Measurements from ENCODE around the gene C1QTNF6. TPM values are rescaled to one million over a fixed set of nuclear protein-coding genes. Genes with fewer than 3 reads are reported as not detected.

C1QTNF6 gene
- total and polyA plus RNA-seq, 2 donors (not counting 1 experiment from before 2014, with no cell fraction given): 3.5 to 7.4 TPM

DNA sequence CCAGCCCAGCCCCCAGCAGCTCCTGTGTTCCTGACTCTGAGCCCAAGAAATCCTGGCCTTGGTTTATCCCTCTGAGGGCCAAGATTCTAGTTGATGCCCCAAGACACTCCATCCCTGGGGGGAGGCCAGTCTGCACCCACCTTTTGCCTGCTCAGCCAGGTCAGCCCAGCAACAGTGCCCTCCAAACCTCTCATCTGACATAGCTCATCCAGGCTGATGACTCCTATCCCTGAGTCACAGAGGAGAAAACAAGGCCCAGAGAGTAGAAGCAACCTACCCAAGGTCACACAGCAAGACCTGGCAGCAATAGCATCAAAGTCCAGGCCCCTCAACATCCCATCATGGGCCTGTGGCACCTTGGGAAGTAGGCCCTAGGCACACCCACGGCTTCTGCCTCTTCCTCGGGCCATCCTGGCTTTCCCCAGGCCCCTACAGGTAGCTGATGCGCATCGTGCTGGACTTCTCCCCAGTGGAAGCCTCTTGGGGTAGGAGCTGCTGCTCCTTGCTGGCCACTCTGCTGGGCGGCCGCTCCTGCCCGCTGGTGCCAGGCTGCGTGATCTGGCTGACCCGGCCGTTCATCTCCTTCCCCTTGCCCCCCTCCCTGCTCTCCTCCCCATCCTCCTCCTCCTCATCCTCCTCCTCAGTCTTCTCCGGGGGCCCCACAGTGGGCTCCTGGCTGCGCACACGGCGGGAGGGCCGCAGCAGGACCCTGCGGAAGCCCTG is 18.2 kb upstream of the C1QTNF6 start:
- no peak overlapping the region for H3K27ac ChIP-seq (ENCODE audit: insufficient read depth, low read length)
- no peaks in the 10 kb centered on the region for H4K20me1 ChIP-seq (ENCODE audit: control insufficient read depth, extremely low read depth, insufficient read depth, low read length)
- no peak overlapping the region for H3K4me2 ChIP-seq (ENCODE audit: extremely low read depth, insufficient read depth, low read length)
- H3K4me1 ChIP-seq (ENCODE audit: control insufficient read depth, extremely low read depth, insufficient read depth, low read length): no peaks in the 10 kb centered on the region
- H2AFZ ChIP-seq (ENCODE audit: low read length): no peak overlapping the region
- no peaks in the 10 kb centered on the region for H3K9me3 ChIP-seq (ENCODE audit: control insufficient read depth, insufficient read depth, low read depth, low read length)
- H3K9ac ChIP-seq (ENCODE audit: insufficient read depth, low read length): no peak overlapping the region
- H3K36me3 ChIP-seq (ENCODE audit: control insufficient read depth, insufficient read depth, low read length): no peaks in the 10 kb centered on the region
- no peak for DNase-seq (ENCODE audit: low read depth in 2 of 2)
- H3K79me2 ChIP-seq (ENCODE audit: control insufficient read depth, insufficient read depth, low read length): no peaks in the 10 kb centered on the region
- H3K27me3 ChIP-seq (ENCODE audit: control insufficient read depth, insufficient read depth, low read length): peaks cover 4% of the 10 kb centered on the region
- H3K4me3 ChIP-seq (replicated peaks in 1 of 4; ENCODE audit: control extremely low read depth in 1 of 4, insufficient read depth in 1 of 4, low read depth in 3 of 4, low read length in 4 of 4): no peak overlapping the region
- TF ChIP-seq, protein P1, sequence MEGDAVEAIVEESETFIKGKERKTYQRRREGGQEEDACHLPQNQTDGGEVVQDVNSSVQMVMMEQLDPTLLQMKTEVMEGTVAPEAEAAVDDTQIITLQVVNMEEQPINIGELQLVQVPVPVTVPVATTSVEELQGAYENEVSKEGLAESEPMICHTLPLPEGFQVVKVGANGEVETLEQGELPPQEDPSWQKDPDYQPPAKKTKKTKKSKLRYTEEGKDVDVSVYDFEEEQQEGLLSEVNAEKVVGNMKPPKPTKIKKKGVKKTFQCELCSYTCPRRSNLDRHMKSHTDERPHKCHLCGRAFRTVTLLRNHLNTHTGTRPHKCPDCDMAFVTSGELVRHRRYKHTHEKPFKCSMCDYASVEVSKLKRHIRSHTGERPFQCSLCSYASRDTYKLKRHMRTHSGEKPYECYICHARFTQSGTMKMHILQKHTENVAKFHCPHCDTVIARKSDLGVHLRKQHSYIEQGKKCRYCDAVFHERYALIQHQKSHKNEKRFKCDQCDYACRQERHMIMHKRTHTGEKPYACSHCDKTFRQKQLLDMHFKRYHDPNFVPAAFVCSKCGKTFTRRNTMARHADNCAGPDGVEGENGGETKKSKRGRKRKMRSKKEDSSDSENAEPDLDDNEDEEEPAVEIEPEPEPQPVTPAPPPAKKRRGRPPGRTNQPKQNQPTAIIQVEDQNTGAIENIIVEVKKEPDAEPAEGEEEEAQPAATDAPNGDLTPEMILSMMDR (conservative IDR thresholded peaks at IDR 0.05 in 1 of 2, IDR thresholded peaks at IDR 0.05 in 1 of 2; ENCODE audit: low read depth in 1 of 2, low read length in 2 of 2): no peak
- no peak for TF ChIP-seq EZH2 (IDR thresholded peaks at IDR 0.05; ENCODE audit: low read length, missing control alignments)

DNA sequence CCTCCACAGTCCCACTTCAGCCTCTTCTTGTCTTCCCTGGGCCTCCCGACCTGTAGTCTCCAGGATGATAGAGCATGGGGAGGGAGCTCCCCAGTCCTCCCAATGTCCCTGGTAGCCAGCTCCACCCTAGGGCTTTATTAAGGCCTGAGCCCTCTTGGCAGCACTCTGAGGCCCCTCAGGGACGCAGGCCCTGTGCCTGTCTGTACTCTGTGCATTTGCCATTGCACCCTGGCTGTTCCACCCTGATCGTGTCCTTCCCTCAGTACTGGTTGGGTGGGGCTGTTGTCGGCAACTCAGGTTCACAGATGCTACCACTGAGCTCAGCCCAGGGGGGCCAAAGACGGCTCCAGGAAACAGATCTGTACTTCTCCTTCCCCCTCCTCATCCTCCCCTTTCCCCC is 17.0 kb upstream of the C1QTNF6 start:
- TF ChIP-seq, protein P1 (conservative IDR thresholded peaks at IDR 0.05 in 1 of 2, IDR thresholded peaks at IDR 0.05 in 1 of 2; ENCODE audit: low read depth in 1 of 2, low read length in 2 of 2): no peak
- TF ChIP-seq EZH2 (IDR thresholded peaks at IDR 0.05; ENCODE audit: low read length, missing control alignments): no peak
- no peak overlapping the region for H2AFZ ChIP-seq (ENCODE audit: low read length)
- H3K36me3 ChIP-seq (ENCODE audit: control insufficient read depth, insufficient read depth, low read length): no peaks in the 10 kb centered on the region
- H3K4me1 ChIP-seq (ENCODE audit: control insufficient read depth, extremely low read depth, insufficient read depth, low read length): no peaks in the 10 kb centered on the region
- no peaks in the 10 kb centered on the region for H3K79me2 ChIP-seq (ENCODE audit: control insufficient read depth, insufficient read depth, low read length)
- H3K27me3 ChIP-seq (ENCODE audit: control insufficient read depth, insufficient read depth, low read length): no peaks in the 10 kb centered on the region
- H4K20me1 ChIP-seq (ENCODE audit: control insufficient read depth, extremely low read depth, insufficient read depth, low read length): no peaks in the 10 kb centered on the region
- no peaks in the 10 kb centered on the region for H3K9me3 ChIP-seq (ENCODE audit: control insufficient read depth, insufficient read depth, low read depth, low read length)
- no peak overlapping the region for H3K9ac ChIP-seq (ENCODE audit: insufficient read depth, low read length)
- no peak for DNase-seq (ENCODE audit: low read depth in 2 of 2)
- H3K27ac ChIP-seq (ENCODE audit: insufficient read depth, low read length): no peak overlapping the region
- no peak overlapping the region for H3K4me3 ChIP-seq (replicated peaks in 1 of 4; ENCODE audit: control extremely low read depth in 1 of 4, insufficient read depth in 1 of 4, low read depth in 3 of 4, low read length in 4 of 4)
- no peak overlapping the region for H3K4me2 ChIP-seq (ENCODE audit: extremely low read depth, insufficient read depth, low read length)

DNA sequence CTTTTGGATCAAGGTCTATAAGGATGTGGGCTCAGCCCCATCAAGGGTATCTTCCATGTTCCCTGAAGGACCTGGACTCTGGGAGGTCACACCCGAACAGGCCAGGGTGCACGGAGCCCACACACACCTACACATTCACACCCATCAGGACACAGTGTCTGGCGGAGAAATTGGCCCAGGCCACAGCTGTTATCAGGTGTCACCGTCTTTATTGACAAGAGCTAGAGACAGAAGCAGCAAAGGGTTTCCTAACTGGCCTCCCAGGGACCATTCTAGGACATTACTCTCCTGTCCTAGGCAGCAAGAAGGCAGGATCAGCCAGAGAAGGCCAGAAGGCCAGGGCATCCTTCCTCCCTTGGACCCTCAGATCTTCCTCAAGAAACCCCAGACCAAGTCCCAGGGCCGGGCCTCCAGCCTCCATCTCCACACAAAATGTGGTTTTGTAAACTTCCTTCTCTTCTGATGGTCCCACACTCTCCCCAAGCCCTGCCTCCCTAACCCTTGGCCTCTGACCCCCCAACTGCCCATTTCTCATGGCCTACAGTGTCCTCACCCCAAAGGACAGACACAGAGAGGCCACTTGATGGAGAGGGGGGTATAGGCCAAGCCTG is 16.1 kb upstream of the C1QTNF6 start:
- Histone ChIP-seq H4K20me1 (ENCODE audit: control insufficient read depth, extremely low read depth, insufficient read depth, low read length) (no peaks in the 10 kb centered on the region), H3K4me2 (ENCODE audit: extremely low read depth, insufficient read depth, low read length) (no peak overlapping the region), H3K79me2 (ENCODE audit: control insufficient read depth, insufficient read depth, low read length) (no peaks in the 10 kb centered on the region), H3K27me3 (ENCODE audit: control insufficient read depth, insufficient read depth, low read length) (no peaks in the 10 kb centered on the region), H3K36me3 (ENCODE audit: control insufficient read depth, insufficient read depth, low read length) (no peaks in the 10 kb centered on the region), H2AFZ (ENCODE audit: low read length) (no peak overlapping the region), H3K9me3 (ENCODE audit: control insufficient read depth, insufficient read depth, low read depth, low read length) (no peaks in the 10 kb centered on the region), H3K4me3 (replicated peaks in 1 of 4; ENCODE audit: control extremely low read depth in 1 of 4, insufficient read depth in 1 of 4, low read depth in 3 of 4, low read length in 4 of 4) (no peak overlapping the region), H3K4me1 (ENCODE audit: control insufficient read depth, extremely low read depth, insufficient read depth, low read length) (peaks cover 3% of the 10 kb centered on the region), H3K9ac (ENCODE audit: insufficient read depth, low read length) (no peak overlapping the region), H3K27ac (ENCODE audit: insufficient read depth, low read length) (no peak overlapping the region)
- DNase-seq (ENCODE audit: low read depth in 2 of 2): no peak
- no peak for TF ChIP-seq EZH2 (IDR thresholded peaks at IDR 0.05; ENCODE audit: low read length, missing control alignments)
- TF ChIP-seq, protein P1 (conservative IDR thresholded peaks at IDR 0.05 in 1 of 2, IDR thresholded peaks at IDR 0.05 in 1 of 2; ENCODE audit: low read depth in 1 of 2, low read length in 2 of 2): no peak

Data from fibroblast of lung (primary cell).